IMR-90 (cell line): ENCODE data around the gene FBXO17.

Source experiments
- CTCF ChIP-seq: conservative IDR thresholded peaks from 2 replicates; pipeline ENCODE4 v1.5.1; 2012; ENCODE audit warnings: mild to moderate bottlenecking, low read depth, low read length, improper control_type of control experiment
- FOS ChIP-seq: fragments of 150-350 bp; IDR thresholded peaks from 2 replicates; pipeline ENCODE4 v1.6.1; 2016; ENCODE audit warnings: low read depth, low read length
- RAD21 ChIP-seq: IDR thresholded peaks from 2 replicates; pipeline ENCODE4 v1.6.1; 2012; ENCODE audit warnings: low read length, improper control_type of control experiment
- RFX5 ChIP-seq: IDR thresholded peaks from 2 replicates; pipeline ENCODE4 v1.8.0; 2012; ENCODE audit warnings: low read depth, mild to moderate bottlenecking, low read length, moderate library complexity
- SMC3 ChIP-seq: fragments of 150-350 bp; IDR thresholded peaks from 2 replicates; pipeline ENCODE4 v1.6.1; 2016; ENCODE audit warnings: low read depth, mild to moderate bottlenecking, antibody characterized with exemption, low read length, moderate library complexity

- TF ChIP-seq CTCF: no peak
- no peak for TF ChIP-seq FOS
- no peak for TF ChIP-seq RFX5
- no peak for TF ChIP-seq SMC3
- TF ChIP-seq RAD21: no peak
Observed at GRCh38 chr19:38905620-38906019, 69.9 kb downstream of the FBXO17 start.
